ENCODE data around the gene TAAR1. TPM values are rescaled to one million over a fixed set of nuclear protein-coding genes. Genes with fewer than 3 reads are reported as not detected.

The TAAR1 gene
- total and polyA plus RNA-seq, 2 donors (not counting 1 experiment from before 2014, with no cell fraction given): not detected

GRCh38 chr6:132623106-132623845, 35.7 kb downstream of the TAAR1 start:
- TF ChIP-seq EZH2 (IDR thresholded peaks at IDR 0.05; ENCODE audit: low read length, missing control alignments): no peak
- H3K4me3 ChIP-seq (replicated peaks in 1 of 4; ENCODE audit: control extremely low read depth in 1 of 4, insufficient read depth in 1 of 4, low read depth in 3 of 4, low read length in 4 of 4): no peak overlapping the region
- H3K4me2 ChIP-seq (ENCODE audit: extremely low read depth, insufficient read depth, low read length): no peak overlapping the region
- no peaks in the 10 kb centered on the region for H4K20me1 ChIP-seq (ENCODE audit: control insufficient read depth, extremely low read depth, insufficient read depth, low read length)
- DNase-seq (ENCODE audit: low read depth in 2 of 2): no peak
- H3K79me2 ChIP-seq (ENCODE audit: control insufficient read depth, insufficient read depth, low read length): no peaks in the 10 kb centered on the region
- H3K9ac ChIP-seq (ENCODE audit: insufficient read depth, low read length): no peak overlapping the region
- no peaks in the 10 kb centered on the region for H3K9me3 ChIP-seq (ENCODE audit: control insufficient read depth, insufficient read depth, low read depth, low read length)
- no peak overlapping the region for H2AFZ ChIP-seq (ENCODE audit: low read length)
- H3K27ac ChIP-seq (ENCODE audit: insufficient read depth, low read length): no peak overlapping the region
- H3K36me3 ChIP-seq (ENCODE audit: control insufficient read depth, insufficient read depth, low read length): no peaks in the 10 kb centered on the region
- no peaks in the 10 kb centered on the region for H3K27me3 ChIP-seq (ENCODE audit: control insufficient read depth, insufficient read depth, low read length)
- H3K4me1 ChIP-seq (ENCODE audit: control insufficient read depth, extremely low read depth, insufficient read depth, low read length): no peaks in the 10 kb centered on the region

DNA sequence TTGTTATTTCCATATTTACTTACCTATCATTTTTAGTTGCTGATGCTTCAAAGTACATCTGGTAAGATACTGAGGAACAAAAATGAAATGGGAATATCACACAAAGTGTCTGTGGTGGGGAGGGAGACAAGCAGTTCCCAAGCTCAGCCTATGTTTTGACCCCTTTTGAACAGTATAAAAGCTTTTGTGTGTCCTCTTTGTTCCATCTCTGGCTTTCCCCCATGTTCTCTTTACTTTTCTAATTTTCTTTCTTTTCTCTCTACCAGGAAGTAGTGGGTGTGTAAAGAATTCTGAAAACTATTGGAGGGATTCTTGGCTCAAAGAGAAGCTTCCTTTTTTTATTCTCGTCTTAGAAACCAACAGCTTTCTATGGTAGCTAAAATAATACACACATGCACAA, 42.3 kb downstream of the TAAR1 start:
- H3K27me3 ChIP-seq (ENCODE audit: control insufficient read depth, insufficient read depth, low read length): peaks cover 2% of the 10 kb centered on the region
- no peak overlapping the region for H3K4me3 ChIP-seq (replicated peaks in 1 of 4; ENCODE audit: control extremely low read depth in 1 of 4, insufficient read depth in 1 of 4, low read depth in 3 of 4, low read length in 4 of 4)
- TF ChIP-seq EZH2 (IDR thresholded peaks at IDR 0.05; ENCODE audit: low read length, missing control alignments): no peak
- TF ChIP-seq, protein P1, sequence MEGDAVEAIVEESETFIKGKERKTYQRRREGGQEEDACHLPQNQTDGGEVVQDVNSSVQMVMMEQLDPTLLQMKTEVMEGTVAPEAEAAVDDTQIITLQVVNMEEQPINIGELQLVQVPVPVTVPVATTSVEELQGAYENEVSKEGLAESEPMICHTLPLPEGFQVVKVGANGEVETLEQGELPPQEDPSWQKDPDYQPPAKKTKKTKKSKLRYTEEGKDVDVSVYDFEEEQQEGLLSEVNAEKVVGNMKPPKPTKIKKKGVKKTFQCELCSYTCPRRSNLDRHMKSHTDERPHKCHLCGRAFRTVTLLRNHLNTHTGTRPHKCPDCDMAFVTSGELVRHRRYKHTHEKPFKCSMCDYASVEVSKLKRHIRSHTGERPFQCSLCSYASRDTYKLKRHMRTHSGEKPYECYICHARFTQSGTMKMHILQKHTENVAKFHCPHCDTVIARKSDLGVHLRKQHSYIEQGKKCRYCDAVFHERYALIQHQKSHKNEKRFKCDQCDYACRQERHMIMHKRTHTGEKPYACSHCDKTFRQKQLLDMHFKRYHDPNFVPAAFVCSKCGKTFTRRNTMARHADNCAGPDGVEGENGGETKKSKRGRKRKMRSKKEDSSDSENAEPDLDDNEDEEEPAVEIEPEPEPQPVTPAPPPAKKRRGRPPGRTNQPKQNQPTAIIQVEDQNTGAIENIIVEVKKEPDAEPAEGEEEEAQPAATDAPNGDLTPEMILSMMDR (conservative IDR thresholded peaks at IDR 0.05 in 1 of 2, IDR thresholded peaks at IDR 0.05 in 1 of 2; ENCODE audit: low read depth in 1 of 2, low read length in 2 of 2): no peak
- no peak overlapping the region for H3K9ac ChIP-seq (ENCODE audit: insufficient read depth, low read length)
- no peaks in the 10 kb centered on the region for H3K9me3 ChIP-seq (ENCODE audit: control insufficient read depth, insufficient read depth, low read depth, low read length)
- H4K20me1 ChIP-seq (ENCODE audit: control insufficient read depth, extremely low read depth, insufficient read depth, low read length): no peaks in the 10 kb centered on the region
- H2AFZ ChIP-seq (ENCODE audit: low read length): no peak overlapping the region
- no peaks in the 10 kb centered on the region for H3K36me3 ChIP-seq (ENCODE audit: control insufficient read depth, insufficient read depth, low read length)
- no peak overlapping the region for H3K4me2 ChIP-seq (ENCODE audit: extremely low read depth, insufficient read depth, low read length)
- no peak overlapping the region for H3K27ac ChIP-seq (ENCODE audit: insufficient read depth, low read length)
- no peaks in the 10 kb centered on the region for H3K4me1 ChIP-seq (ENCODE audit: control insufficient read depth, extremely low read depth, insufficient read depth, low read length)
- no peaks in the 10 kb centered on the region for H3K79me2 ChIP-seq (ENCODE audit: control insufficient read depth, insufficient read depth, low read length)
- DNase-seq (ENCODE audit: low read depth in 2 of 2): no peak

GRCh38 chr6:132614554-132614953, 44.4 kb downstream of the TAAR1 start:
- Histone ChIP-seq H3K27me3 (ENCODE audit: control insufficient read depth, insufficient read depth, low read length) (peaks cover 2% of the 10 kb centered on the region), H3K9me3 (ENCODE audit: control insufficient read depth, insufficient read depth, low read depth, low read length) (no peaks in the 10 kb centered on the region), H3K9ac (ENCODE audit: insufficient read depth, low read length) (no peak overlapping the region)

More at GRCh38 chr6:132614554-132614953, 44.4 kb downstream of the TAAR1 start:
- Histone ChIP-seq H2AFZ (ENCODE audit: low read length) (no peak overlapping the region), H3K36me3 (ENCODE audit: control insufficient read depth, insufficient read depth, low read length) (no peaks in the 10 kb centered on the region), H3K79me2 (ENCODE audit: control insufficient read depth, insufficient read depth, low read length) (no peaks in the 10 kb centered on the region), H3K4me2 (ENCODE audit: extremely low read depth, insufficient read depth, low read length) (no peak overlapping the region), H3K4me1 (ENCODE audit: control insufficient read depth, extremely low read depth, insufficient read depth, low read length) (no peaks in the 10 kb centered on the region), H4K20me1 (ENCODE audit: control insufficient read depth, extremely low read depth, insufficient read depth, low read length) (no peaks in the 10 kb centered on the region), H3K4me3 (replicated peaks in 1 of 4; ENCODE audit: control extremely low read depth in 1 of 4, insufficient read depth in 1 of 4, low read depth in 3 of 4, low read length in 4 of 4) (no peak overlapping the region), H3K27ac (ENCODE audit: insufficient read depth, low read length) (no peak overlapping the region)
- TF ChIP-seq EZH2 (IDR thresholded peaks at IDR 0.05; ENCODE audit: low read length, missing control alignments): no peak
- TF ChIP-seq, protein P1 (conservative IDR thresholded peaks at IDR 0.05 in 1 of 2, IDR thresholded peaks at IDR 0.05 in 1 of 2; ENCODE audit: low read depth in 1 of 2, low read length in 2 of 2): no peak
- no peak for DNase-seq (ENCODE audit: low read depth in 2 of 2)

Measured in fibroblast of lung (primary cell).